T-cell (primary cell): ENCODE measurements around the gene STK32B. TPM values are rescaled to one million over a fixed set of nuclear protein-coding genes. Genes with fewer than 3 reads are reported as not detected.

Source experiments
- ATAC-seq, 4 experiments: fragments of 200-7000 bp in 3 of 4; fragments of 150-1000 bp in 1 of 4; cut with Tn5 transposase; replicated peaks in 1 of 4; 1 replicate in 3 of 4; 2 replicates in 1 of 4; pipeline ENCODE4 v1.10.0; 2021; ENCODE audit warnings: moderate library complexity in 3 of 4, mild to moderate bottlenecking in 2 of 4, moderate number of reproducible peaks in 1 of 4
- CTCF ChIA-PET, 2 donors: fragments of 300-600 bp; sonication (Branson Sonifier 250); formaldehyde crosslinking; loops; one replicate each; lab custom pipeline; 2022; ENCODE audit warnings: antibody characterized with exemption in 2 of 2; lab: Charles Lee
- POLR2A ChIA-PET, 2 donors: fragments of 300-600 bp; sonication (Branson Sonifier 250); formaldehyde crosslinking; loops; one replicate each; lab custom pipeline; 2022; ENCODE audit warnings: antibody characterized with exemption in 2 of 2; lab: Charles Lee
- DNase-seq, 35 experiments: peaks; one replicate each; pipeline versions ENCODE4 v3.0.0 to v3.0.0-alpha.2; 2013 to 2023
- H3K27ac ChIP-seq: one replicate; pipeline ENCODE4 v1.5.1; 2013; ENCODE audit warnings: low read length
- H3K27me3 ChIP-seq, 2 experiments: replicated peaks in 1 of 2; 1 replicate in 1 of 2; 2 replicates in 1 of 2; pipeline versions ENCODE4 v1.6.1 to v1.7.0; 2013; ENCODE audit warnings: low read length in 1 of 2, mixed read lengths in 1 of 2; ENCODE audit not compliant: control insufficient read depth in 2 of 2, insufficient read depth in 2 of 2; ENCODE audit errors: extremely low read depth in 1 of 2
- H3K36me3 ChIP-seq, 2 donors: 1 replicate in 1 of 2; 2 replicates in 1 of 2; pipeline versions ENCODE4 v1.6.1 to v1.7.0; 2013; ENCODE audit warnings: low read length in 1 of 2; ENCODE audit not compliant: control insufficient read depth in 2 of 2, insufficient read depth in 1 of 2; ENCODE audit errors: extremely low read depth in 1 of 2
- H3K4me1 ChIP-seq, 2 experiments: 1 replicate in 1 of 2; 2 replicates in 1 of 2; pipeline versions ENCODE4 v1.6.1 to v1.7.0; 2013; ENCODE audit warnings: low read length in 2 of 2, mixed read lengths in 1 of 2; ENCODE audit not compliant: insufficient read depth in 2 of 2, control insufficient read depth in 1 of 2; ENCODE audit errors: extremely low read depth in 1 of 2
- H3K4me3 ChIP-seq, 2 donors: 1 replicate in 1 of 2; 2 replicates in 1 of 2; pipeline versions ENCODE4 v1.5.1 to v1.7.0; 2013; ENCODE audit warnings: mild to moderate bottlenecking in 2 of 2, low read length in 1 of 2, moderate library complexity in 1 of 2; ENCODE audit not compliant: control insufficient read depth in 1 of 2; ENCODE audit errors: extremely low read depth in 1 of 2
- H3K9me3 ChIP-seq: 2 replicates; pipeline ENCODE4 v1.7.0; 2013
- H3K27ac Mint-ChIP-seq, 2 donors: one replicate each; pipeline ENCODE4 v1.8.0; 2020 to 2021; ENCODE audit warnings: mild to moderate bottlenecking in 2 of 2, mixed read lengths in 2 of 2
- H3K27me3 Mint-ChIP-seq, 2 donors: one replicate each; pipeline ENCODE4 v1.8.0; 2021 to 2022; ENCODE audit warnings: mixed read lengths in 2 of 2
- H3K36me3 Mint-ChIP-seq: one replicate; pipeline ENCODE4 v1.8.0; 2021; ENCODE audit warnings: mixed read lengths
- H3K4me1 Mint-ChIP-seq, 3 donors: one replicate each; pipeline ENCODE4 v1.8.0; 2020 to 2022; ENCODE audit warnings: mixed read lengths in 3 of 3, mild to moderate bottlenecking in 1 of 3
- H3K4me3 Mint-ChIP-seq, 3 donors: one replicate each; pipeline ENCODE4 v1.8.0; 2020 to 2022; ENCODE audit warnings: mild to moderate bottlenecking in 3 of 3, mixed read lengths in 3 of 3, moderate library complexity in 3 of 3
- H3K9me3 Mint-ChIP-seq, 3 donors: one replicate each; pipeline ENCODE4 v1.8.0; 2020 to 2022; ENCODE audit warnings: mixed read lengths in 3 of 3
- WGBS: methylation state at CpG from one replicate; pipeline ENCODE4 v1.1.5; 2013; ENCODE audit warnings: missing lambda C conversion rate; ENCODE audit not compliant: insufficient coverage; 5-methylcytosine and 5-hydroxymethylcytosine counted together
- total RNA-seq, 35 experiments: library from RNA in 6 of 35; stranded (reverse) in 6 of 35; fragments of 120-200 nt in 1 of 35; gene quantifications; one replicate each; pipeline versions ENCODE4 v1.2.1 to v1.2.4 and lab custom pipeline; 2013 to 2026

The STK32B gene
- total RNA-seq, 5 donors from 2014 or later (not counting 1 experiment from before 2014, with no cell fraction given) = 0.12 to 0.20 (median 0.15) TPM; not detected in 2

DNA sequence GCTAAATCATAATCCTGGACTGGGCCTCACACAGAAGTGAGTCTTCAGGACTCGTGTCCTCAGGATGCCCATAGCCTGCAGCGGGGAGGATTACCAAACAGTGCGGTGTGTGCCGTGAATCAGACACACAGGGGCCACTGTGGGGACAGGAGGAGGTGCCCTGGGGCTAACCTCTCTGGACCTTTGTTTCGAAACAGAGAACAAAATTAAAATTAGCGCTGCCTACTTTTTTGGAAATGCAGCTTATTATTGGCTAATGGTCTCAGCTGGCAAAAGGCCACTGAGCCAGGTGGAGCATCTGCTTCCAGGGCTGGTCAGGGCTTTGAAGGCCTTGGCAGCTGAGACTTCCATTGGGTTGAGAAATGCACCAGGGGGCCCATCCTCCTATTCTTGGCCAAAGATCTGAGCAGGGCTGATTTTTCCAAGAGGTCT lies 420.9 kb downstream of the STK32B start:
- Histone ChIP-seq H3K36me3 (no peaks in the 10 kb centered on the region), H3K4me3 (no peak overlapping the region), H3K27ac (no peak overlapping the region), H3K27me3 (no peaks in the 10 kb centered on the region), H3K4me1 (no peaks in the 10 kb centered on the region), H3K9me3 (no peaks in the 10 kb centered on the region)
- peaks cover 0 to 3% (median 0%) of the 10 kb centered on the region in 3 donors for H3K9me3 Mint-ChIP-seq
- no peaks in the 10 kb centered on the region for H3K4me1 Mint-ChIP-seq
- ChIA-PET POLR2A (no interaction called here), CTCF (no interaction called here)
- no peak overlapping the region for H3K27ac Mint-ChIP-seq
- WGBS = 81% methylated on average over 6 of the region's 6 CpGs
- no peak for DNase-seq
- H3K36me3 Mint-ChIP-seq = no peaks in the 10 kb centered on the region
- ATAC-seq = no peak
- H3K4me3 Mint-ChIP-seq = no peak overlapping the region
- H3K27me3 Mint-ChIP-seq = no peaks in the 10 kb centered on the region

DNA sequence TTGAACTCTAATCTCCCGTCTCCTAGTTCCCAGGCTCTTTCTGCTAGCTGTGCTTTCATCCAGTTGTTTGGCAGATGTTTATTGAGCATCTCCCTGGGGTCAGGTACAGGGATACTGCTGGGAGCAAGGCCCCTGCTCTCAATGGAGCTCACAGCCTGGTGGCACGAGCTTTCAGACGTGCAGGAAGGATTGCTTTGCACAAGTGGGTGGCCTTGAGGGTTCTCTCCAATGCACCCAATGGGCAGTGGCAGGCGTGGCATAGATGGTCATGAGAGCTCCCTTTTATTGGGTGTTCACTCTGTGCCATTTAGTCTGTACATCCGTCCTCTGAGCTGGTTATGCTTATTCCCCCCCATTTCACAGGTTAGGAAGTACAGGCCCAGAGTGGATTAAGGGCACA lies 421.8 kb downstream of the STK32B start:
- ATAC-seq (no peak), DNase-seq (no peak)
- no peaks in the 10 kb centered on the region for H3K4me1 ChIP-seq
- ChIA-PET CTCF (no interaction called here), POLR2A (no interaction called here)
- H3K4me3 ChIP-seq = no peak overlapping the region
- Mint-ChIP-seq H3K36me3 (no peaks in the 10 kb centered on the region), H3K9me3 (peaks cover 0 to 3% (median 0%) of the 10 kb centered on the region in 3 donors), H3K4me1 (no peaks in the 10 kb centered on the region), H3K27me3 (no peaks in the 10 kb centered on the region), H3K27ac (no peak overlapping the region), H3K4me3 (no peak overlapping the region)
- no peaks in the 10 kb centered on the region for H3K36me3 ChIP-seq
- no peaks in the 10 kb centered on the region for H3K27me3 ChIP-seq
- H3K27ac ChIP-seq = no peak overlapping the region
- WGBS = 68% methylated on average over 3 of the region's 5 CpGs
- H3K9me3 ChIP-seq = no peaks in the 10 kb centered on the region

DNA sequence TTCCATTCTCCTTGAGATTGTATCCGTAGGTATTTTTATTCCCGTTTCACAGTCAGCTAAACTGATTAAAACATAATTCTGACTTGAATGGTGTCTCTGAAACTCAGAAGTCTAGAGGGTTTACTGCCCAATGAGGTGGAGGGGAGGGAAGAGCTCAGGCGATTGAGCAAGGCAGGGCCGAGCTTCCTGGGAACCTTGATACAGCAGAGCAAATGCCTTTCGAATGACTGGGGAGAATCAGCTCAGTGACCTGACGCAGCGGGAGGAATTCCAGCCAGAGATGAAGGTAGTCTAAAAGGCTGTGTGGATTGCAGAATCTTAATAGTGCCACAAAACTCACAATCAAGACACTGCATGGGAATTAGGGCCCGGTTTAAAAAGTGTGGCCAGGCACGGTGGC lies 423.5 kb downstream of the STK32B start:
- H3K9me3 ChIP-seq = no peaks in the 10 kb centered on the region
- ATAC-seq = no peak
- no peaks in the 10 kb centered on the region for H3K27me3 ChIP-seq
- Mint-ChIP-seq H3K27ac (no peak overlapping the region), H3K36me3 (no peaks in the 10 kb centered on the region), H3K27me3 (no peaks in the 10 kb centered on the region), H3K4me1 (no peaks in the 10 kb centered on the region), H3K4me3 (no peak overlapping the region), H3K9me3 (peaks cover 0 to 3% (median 0%) of the 10 kb centered on the region in 3 donors)
- H3K4me1 ChIP-seq = no peaks in the 10 kb centered on the region
- H3K36me3 ChIP-seq = no peaks in the 10 kb centered on the region
- WGBS = 100% methylated on average over 2 of the region's 9 CpGs
- no peak for DNase-seq
- POLR2A ChIA-PET = no interaction called here
- CTCF ChIA-PET = no interaction called here
- no peak overlapping the region for H3K27ac ChIP-seq
- no peak overlapping the region for H3K4me3 ChIP-seq

DNA sequence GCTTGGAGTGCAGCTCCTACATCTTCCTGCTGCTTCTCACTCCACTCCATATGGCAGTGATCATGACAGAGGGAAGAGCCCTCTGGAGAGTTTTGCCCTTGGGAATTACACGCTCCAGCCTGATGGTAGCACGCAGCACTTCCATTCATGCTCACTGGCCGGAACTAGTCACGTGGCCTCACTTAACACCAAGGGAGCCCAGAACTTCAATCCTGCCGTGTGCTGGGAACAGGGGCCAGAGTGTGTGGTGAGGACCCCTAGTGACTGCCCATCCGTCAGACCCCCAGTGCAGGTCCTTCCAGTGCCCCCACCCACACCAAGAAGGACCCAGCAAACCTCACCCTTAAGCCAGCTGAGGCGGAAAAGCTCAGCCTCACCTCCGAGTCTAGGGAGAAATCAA lies 426.3 kb downstream of the STK32B start:
- no peaks in the 10 kb centered on the region for H3K36me3 ChIP-seq
- Mint-ChIP-seq H3K27ac (no peak overlapping the region), H3K9me3 (peaks cover 0 to 4% (median 0%) of the 10 kb centered on the region in 3 donors), H3K36me3 (no peaks in the 10 kb centered on the region), H3K27me3 (no peaks in the 10 kb centered on the region), H3K4me3 (no peak overlapping the region), H3K4me1 (no peaks in the 10 kb centered on the region)
- ATAC-seq (no peak), DNase-seq (no peak)
- CTCF ChIA-PET = no interaction called here
- POLR2A ChIA-PET = no interaction called here
- H3K4me3 ChIP-seq = no peak overlapping the region
- no peaks in the 10 kb centered on the region for H3K9me3 ChIP-seq
- 92% methylated on average over 4 of the region's 8 CpGs for WGBS
- H3K27me3 ChIP-seq = no peaks in the 10 kb centered on the region
- H3K4me1 ChIP-seq = no peaks in the 10 kb centered on the region
- no peak overlapping the region for H3K27ac ChIP-seq

DNA sequence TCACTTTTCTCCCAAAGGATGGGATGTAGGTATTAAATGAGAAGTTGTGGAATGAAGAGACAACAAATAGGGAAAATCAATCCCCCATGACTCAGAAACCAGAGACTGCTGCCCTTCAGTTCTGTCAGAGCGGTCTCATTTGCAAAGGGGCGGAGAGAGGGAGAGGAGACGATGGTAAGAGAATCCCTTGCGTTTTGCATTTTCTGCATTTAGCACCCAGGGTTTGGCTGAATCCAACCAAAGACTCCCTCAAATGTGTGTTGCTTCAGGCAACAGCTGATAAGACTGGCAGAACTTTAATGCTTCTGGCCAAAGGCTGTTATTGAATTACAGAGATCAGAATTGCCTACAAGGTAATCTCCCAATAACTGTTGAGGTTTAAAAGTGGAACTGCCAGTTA lies 426.9 kb downstream of the STK32B start:
- WGBS = 94% methylated on average over 3 of the region's 4 CpGs
- DNase-seq = no peak
- H3K9me3 ChIP-seq = no peaks in the 10 kb centered on the region
- H3K4me1 ChIP-seq = no peaks in the 10 kb centered on the region
- no peak for ATAC-seq
- no peak overlapping the region for H3K27ac ChIP-seq
- POLR2A ChIA-PET = no interaction called here
- peaks cover 0 to 4% (median 0%) of the 10 kb centered on the region in 3 donors for H3K9me3 Mint-ChIP-seq
- H3K27me3 ChIP-seq = no peaks in the 10 kb centered on the region
- no peaks in the 10 kb centered on the region for H3K27me3 Mint-ChIP-seq
- H3K36me3 ChIP-seq = no peaks in the 10 kb centered on the region
- no peaks in the 10 kb centered on the region for H3K36me3 Mint-ChIP-seq
- no peaks in the 10 kb centered on the region for H3K4me1 Mint-ChIP-seq
- H3K27ac Mint-ChIP-seq = no peak overlapping the region
- no peak overlapping the region for H3K4me3 Mint-ChIP-seq
- H3K4me3 ChIP-seq = no peak overlapping the region
- CTCF ChIA-PET = no interaction called here

DNA sequence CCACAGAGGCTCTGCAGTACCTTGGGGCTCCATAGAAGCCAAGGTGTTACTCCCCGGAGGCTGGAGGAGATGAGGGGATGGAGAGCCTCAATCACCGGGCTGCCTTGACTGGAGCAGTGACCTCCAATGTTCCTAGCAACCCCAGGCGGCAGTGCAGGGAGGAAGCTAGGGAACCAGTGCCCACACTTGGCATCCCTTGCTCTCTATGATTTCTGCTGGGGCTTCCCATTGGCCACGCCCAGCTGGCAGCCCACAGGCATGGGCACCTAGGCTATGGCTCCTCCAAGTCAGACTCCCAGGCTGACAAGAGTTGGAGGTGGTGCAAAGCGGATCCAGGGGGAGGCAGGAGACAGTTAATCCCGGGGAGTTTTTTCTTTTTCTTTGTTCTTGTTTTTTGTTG lies 427.4 kb downstream of the STK32B start:
- no peaks in the 10 kb centered on the region for H3K27me3 ChIP-seq
- CTCF ChIA-PET = no interaction called here
- H3K4me1 Mint-ChIP-seq = no peaks in the 10 kb centered on the region
- WGBS = 88% methylated on average over 6 of the region's 6 CpGs
- H3K9me3 Mint-ChIP-seq = peaks cover 0 to 3% (median 2%) of the 10 kb centered on the region in 3 donors
- no peaks in the 10 kb centered on the region for H3K36me3 Mint-ChIP-seq
- no peak overlapping the region for H3K4me3 Mint-ChIP-seq
- H3K9me3 ChIP-seq = no peaks in the 10 kb centered on the region
- no peaks in the 10 kb centered on the region for H3K4me1 ChIP-seq
- ATAC-seq = no peak
- POLR2A ChIA-PET = no interaction called here
- no peak overlapping the region for H3K27ac ChIP-seq
- H3K36me3 ChIP-seq = no peaks in the 10 kb centered on the region
- no peak overlapping the region for H3K4me3 ChIP-seq
- H3K27me3 Mint-ChIP-seq = no peaks in the 10 kb centered on the region
- DNase-seq = no peak
- H3K27ac Mint-ChIP-seq = no peak overlapping the region

DNA sequence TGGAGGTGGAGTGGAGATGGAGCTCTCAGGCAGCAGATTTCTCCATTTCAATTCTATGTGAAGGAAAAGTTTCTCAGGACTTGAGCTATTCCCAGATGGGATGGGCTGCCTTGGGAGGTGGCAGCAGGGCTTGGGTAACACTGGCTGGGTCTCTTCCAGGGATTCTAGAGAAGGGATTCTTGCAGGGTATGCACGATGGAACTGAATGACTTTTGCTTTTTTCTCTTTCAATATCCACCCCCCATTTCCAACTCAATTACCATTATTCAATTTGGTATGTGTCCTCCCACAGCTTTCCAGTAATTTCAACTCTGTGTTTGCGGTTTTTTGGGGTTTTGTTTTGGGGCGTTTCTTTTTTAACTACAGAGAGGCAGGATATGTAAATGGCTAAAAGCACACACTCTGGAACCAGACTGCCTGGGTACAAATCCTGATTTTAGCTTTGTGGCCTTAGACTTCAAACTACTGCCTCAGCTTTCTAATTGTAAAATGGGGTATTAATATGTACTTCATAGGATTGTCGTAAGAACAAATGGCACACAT lies 428.3 kb downstream of the STK32B start:
- CTCF ChIA-PET = no interaction called here
- WGBS = no CpG with 5 or more reads among the region's 4 CpGs

More for the DNA sequence above, 428.3 kb downstream of the STK32B start:
- Histone ChIP-seq H3K36me3 (no peaks in the 10 kb centered on the region), H3K4me1 (no peaks in the 10 kb centered on the region), H3K9me3 (no peaks in the 10 kb centered on the region), H3K27me3 (no peaks in the 10 kb centered on the region), H3K4me3 (no peak overlapping the region), H3K27ac (no peak overlapping the region)
- ATAC-seq (no peak), DNase-seq (no peak)
- Mint-ChIP-seq H3K27ac (no peak overlapping the region), H3K9me3 (peaks cover 0 to 5% (median 2%) of the 10 kb centered on the region in 3 donors), H3K4me3 (no peak overlapping the region), H3K27me3 (no peaks in the 10 kb centered on the region), H3K4me1 (no peaks in the 10 kb centered on the region), H3K36me3 (no peaks in the 10 kb centered on the region)
- POLR2A ChIA-PET = no interaction called here
